Mesothelial cell of epicardium (in vitro differentiated cells): Measurements from ENCODE around the gene KIF25. TPM values are rescaled to one million over a fixed set of nuclear protein-coding genes. Genes with fewer than 3 reads are reported as not detected.

Experiments
- DNase-seq, 2 experiments: peaks; one replicate each; pipeline ENCODE4 v3.0.0; 2021; ENCODE audit warnings: low spot score in 2 of 2; ENCODE audit not compliant: unreplicated experiment in 2 of 2
- H3K27ac Mint-ChIP-seq: 2 replicates; pipeline ENCODE4 v1.8.0; 2021; ENCODE audit warnings: mixed read lengths
- H3K27me3 Mint-ChIP-seq: 2 replicates; pipeline ENCODE4 v1.8.0; 2021; ENCODE audit warnings: low read depth, mixed read lengths
- H3K36me3 Mint-ChIP-seq: 2 replicates; pipeline ENCODE4 v1.8.0; 2021; ENCODE audit warnings: mixed read lengths
- H3K4me1 Mint-ChIP-seq: 2 replicates; pipeline ENCODE4 v1.8.0; 2021; ENCODE audit warnings: mixed read lengths
- H3K4me3 Mint-ChIP-seq: 2 replicates; pipeline ENCODE4 v1.8.0; 2021; ENCODE audit warnings: mild to moderate bottlenecking, moderate library complexity, mixed read lengths
- H3K9me3 Mint-ChIP-seq: 2 replicates; pipeline ENCODE4 v1.8.0; 2021; ENCODE audit warnings: mixed read lengths
- CTCF ChIP-seq: fragments of 200-600 bp; sonication (generic); IDR thresholded peaks from one replicate; pipeline ENCODE4 v1.5.0; 2021; ENCODE audit warnings: antibody characterized with exemption; ENCODE audit not compliant: unreplicated experiment
- total RNA-seq: library from RNA; stranded (reverse); gene quantifications from 3 replicates; pipeline ENCODE4 v1.2.1, GENCODE V29; 2021

Gene KIF25
- total RNA-seq, 1 donor from 2014 or later = 1.6 TPM

DNA sequence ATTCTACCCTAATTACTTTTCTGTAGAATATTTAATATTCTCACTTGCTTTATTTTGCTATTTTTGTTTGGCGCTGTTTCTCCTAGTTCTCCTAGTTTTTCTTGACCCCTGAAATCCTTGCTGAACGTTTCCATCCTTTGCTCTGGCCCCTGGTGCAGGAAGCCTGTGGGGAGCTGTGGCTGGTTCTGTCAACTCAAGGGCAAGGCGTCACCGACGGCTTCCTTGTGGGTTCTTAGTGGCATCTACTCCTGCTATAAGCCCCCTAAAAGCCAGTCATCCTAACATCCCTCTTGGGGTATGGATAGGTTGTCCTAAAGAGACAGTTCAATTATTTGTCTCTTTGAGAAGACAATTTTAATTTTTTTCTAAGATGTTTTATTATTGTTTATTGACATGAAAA, 36.9 kb upstream of the KIF25 start:
- Mint-ChIP-seq H3K27me3 (no peaks in the 10 kb centered on the region), H3K36me3 (peaks cover 34% of the 10 kb centered on the region), H3K4me1 (peaks cover 13% of the 10 kb centered on the region), H3K9me3 (no peaks in the 10 kb centered on the region), H3K4me3 (no peak overlapping the region), H3K27ac (no peak overlapping the region)
- no peak for DNase-seq
- no peak for TF ChIP-seq CTCF

DNA sequence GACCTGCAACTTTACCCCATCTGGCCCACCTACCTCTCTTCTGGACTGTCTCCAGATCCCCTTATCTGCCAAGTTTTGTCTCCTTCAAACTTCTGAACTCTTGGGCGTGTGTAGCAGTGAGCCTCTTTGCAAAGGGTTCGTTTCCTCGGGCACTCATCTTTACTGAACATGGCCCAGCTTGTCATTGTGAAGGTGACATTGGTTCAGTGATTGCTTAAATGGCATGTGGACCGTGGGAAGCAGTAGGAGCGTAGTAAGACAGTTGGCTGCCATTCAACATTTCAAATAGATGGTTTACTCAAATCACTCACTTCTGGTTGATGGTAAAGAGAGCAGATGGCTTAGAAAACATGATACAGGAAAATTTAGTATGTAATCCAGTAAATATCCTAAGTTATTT, 34.8 kb upstream of the KIF25 start:
- peaks cover 36% of the 10 kb centered on the region for H3K36me3 Mint-ChIP-seq
- no peak for TF ChIP-seq CTCF
- no peak for DNase-seq
- H3K9me3 Mint-ChIP-seq = no peaks in the 10 kb centered on the region
- no peak overlapping the region for H3K4me3 Mint-ChIP-seq
- no peak overlapping the region for H3K27ac Mint-ChIP-seq
- peaks cover 13% of the 10 kb centered on the region for H3K4me1 Mint-ChIP-seq
- H3K27me3 Mint-ChIP-seq = no peaks in the 10 kb centered on the region

GRCh38 chr6:167963589-167964057, 33.8 kb upstream of the KIF25 start:
- H3K4me1 Mint-ChIP-seq = peaks cover 13% of the 10 kb centered on the region
- no peak for DNase-seq
- H3K9me3 Mint-ChIP-seq = no peaks in the 10 kb centered on the region
- no peaks in the 10 kb centered on the region for H3K27me3 Mint-ChIP-seq
- H3K27ac Mint-ChIP-seq = no peak overlapping the region
- H3K36me3 Mint-ChIP-seq = peaks cover 39% of the 10 kb centered on the region
- H3K4me3 Mint-ChIP-seq = no peak overlapping the region
- no peak for TF ChIP-seq CTCF

DNA sequence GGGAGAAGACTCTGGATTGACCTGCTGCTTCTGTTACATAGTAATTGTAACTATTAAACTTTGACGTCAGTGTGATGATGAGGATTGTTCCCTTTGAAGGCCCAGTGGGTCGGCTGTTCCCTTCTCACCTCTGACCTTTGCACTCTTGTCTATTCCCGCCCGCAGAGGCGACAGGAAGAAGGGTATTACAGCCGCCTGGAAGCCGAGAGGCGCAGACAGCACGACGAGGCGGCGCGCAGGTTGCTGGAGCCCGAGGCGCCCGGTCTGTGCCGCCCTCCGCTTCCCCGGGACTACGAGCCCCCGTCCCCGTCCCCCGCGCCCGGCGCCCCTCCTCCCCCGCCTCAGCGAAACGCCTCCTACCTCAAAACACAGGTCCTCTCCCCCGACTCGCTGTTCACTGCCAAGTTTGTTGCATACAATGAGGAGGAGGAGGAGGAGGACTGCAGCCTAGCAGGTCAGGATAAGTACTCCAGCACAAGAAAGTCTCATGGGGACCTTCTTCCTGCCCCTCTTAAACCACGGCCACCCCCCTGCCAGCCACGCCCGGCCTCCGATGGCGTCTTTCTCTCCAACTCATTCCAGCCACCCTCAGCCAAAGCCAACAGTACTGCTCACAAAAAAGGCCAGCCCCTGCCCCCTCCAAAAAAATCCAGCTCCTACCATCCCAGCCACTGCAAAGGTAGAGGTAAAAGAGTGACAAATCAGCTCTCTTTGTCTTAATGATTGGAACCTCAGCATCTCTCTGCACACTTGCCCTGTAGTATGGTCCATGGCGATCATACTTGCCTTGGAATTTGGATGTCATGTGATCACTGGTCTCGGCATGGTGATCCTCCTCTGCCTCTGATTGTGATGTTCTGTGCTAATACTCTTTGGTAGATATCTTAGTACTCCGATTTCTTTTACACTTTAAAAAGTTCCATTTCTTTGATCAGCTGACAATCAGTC, 31.6 kb upstream of the KIF25 start:
- no peak for TF ChIP-seq CTCF
- DNase-seq = no peak
- Mint-ChIP-seq H3K27ac (no peak overlapping the region), H3K4me1 (peaks cover 13% of the 10 kb centered on the region), H3K9me3 (no peaks in the 10 kb centered on the region), H3K36me3 (peaks cover 44% of the 10 kb centered on the region), H3K4me3 (no peak overlapping the region), H3K27me3 (no peaks in the 10 kb centered on the region)

GRCh38 chr6:167966540-167966905, 30.9 kb upstream of the KIF25 start:
- TF ChIP-seq CTCF = no peak
- DNase-seq = no peak
- no peak overlapping the region for H3K27ac Mint-ChIP-seq
- H3K4me3 Mint-ChIP-seq = no peak overlapping the region
- peaks cover 13% of the 10 kb centered on the region for H3K4me1 Mint-ChIP-seq
- H3K36me3 Mint-ChIP-seq = peaks cover 42% of the 10 kb centered on the region
- no peaks in the 10 kb centered on the region for H3K27me3 Mint-ChIP-seq
- no peaks in the 10 kb centered on the region for H3K9me3 Mint-ChIP-seq
